H54 (cell line): ENCODE measurements around the gene FBN1.

ENCODE experiments used
- DNase-seq: peaks from one replicate; pipeline ENCODE4 v3.0.0; 2011; ENCODE audit warnings: low spot score, mixed read lengths; ENCODE audit not compliant: insufficient read length
- FAIRE-seq: peaks from 3 replicates; lab custom pipeline; 2011; peaks lifted over from hg19 to GRCh38; lab: Jason Lieb, UNC
- POLR2A ChIP-seq: IDR thresholded peaks from 2 replicates; pipeline ENCODE4 v1.6.1; 2011; ENCODE audit warnings: low read depth, mild to moderate bottlenecking, low read length

Gene FBN1

DNA sequence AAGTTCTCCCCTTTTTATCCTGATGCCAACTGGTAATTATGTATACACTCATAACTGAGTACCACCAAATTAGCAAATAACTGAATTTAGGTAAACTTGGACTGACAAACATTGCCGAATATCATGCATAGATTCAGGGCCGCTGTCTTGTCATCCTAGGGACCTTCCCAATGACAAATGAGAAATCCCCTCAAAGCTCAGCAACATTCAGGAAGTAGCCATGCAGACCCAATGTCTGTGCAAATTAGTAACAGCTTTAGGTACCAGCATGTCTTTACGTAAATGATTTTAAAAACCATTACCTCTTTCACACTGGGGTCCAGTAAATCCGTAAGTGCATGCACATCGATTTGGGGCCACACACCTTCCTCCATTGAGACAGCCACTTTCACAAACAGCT lies 49.5 kb downstream of the FBN1 start:
- no peak for DNase-seq
- no peak for FAIRE-seq
- no peak for TF ChIP-seq POLR2A

DNA sequence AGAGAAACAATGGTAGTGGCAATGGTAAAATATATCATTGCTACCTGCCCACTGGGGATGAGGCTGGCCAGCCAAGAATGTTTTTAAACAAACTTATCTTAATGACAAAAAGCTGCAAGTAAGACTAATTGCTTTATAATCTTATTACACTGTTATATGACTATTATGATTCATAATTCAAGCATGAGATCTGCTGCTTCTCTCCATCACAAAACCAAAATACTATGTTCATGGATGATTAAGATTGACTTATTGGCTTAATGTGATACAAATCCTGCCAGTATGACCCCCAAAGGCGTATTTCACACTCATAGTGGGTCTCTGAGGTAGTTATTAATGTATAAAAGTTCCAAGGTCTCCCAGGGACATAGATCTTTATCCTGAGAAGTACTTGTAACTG lies 52.6 kb downstream of the FBN1 start:
- DNase-seq (no peak), FAIRE-seq (no peak)
- TF ChIP-seq POLR2A: no peak

DNA sequence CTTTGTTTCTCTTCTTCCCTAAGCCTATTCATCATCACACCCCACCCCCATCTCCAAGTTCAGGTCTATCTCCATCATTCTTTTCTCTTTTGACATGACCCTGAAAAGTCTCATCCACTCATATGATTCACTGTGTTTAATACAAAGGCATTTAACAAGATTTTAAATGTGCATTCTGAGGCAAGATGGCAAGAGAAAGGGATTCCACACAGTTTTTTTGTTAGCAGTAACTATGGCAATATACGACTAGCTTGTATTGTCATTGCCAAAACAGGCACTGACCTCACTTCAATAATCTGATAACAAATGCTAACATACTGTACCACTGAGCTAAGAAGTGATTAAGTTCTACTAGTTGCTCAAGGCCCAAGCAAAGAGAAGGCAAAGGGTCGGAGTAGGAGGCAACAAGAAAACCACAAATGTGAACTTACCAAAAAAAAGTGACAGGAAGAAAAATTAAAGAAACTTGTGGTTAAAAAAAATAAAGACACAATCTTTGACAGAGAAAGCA lies 53.2 kb downstream of the FBN1 start:
- no peak for TF ChIP-seq POLR2A
- no peak for FAIRE-seq
- no peak for DNase-seq

DNA sequence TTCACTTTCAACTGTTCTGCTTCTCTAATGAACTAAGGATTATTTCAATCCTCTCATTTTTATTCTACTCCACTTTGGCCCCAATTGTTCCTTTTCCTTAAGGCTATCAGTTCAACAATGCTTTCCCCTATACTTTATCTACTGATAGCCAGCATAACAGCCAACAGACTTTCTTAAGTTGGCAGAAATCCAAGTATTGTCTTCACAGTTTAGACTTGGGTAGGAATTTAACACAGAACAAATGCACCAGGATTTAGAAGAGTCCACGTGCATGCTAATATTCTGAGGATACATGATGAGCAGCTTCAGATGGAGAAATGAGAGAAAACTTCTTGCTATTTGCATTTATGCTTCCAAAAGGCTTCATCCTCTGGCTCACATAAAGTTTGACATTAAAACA lies 54.8 kb downstream of the FBN1 start:
- FAIRE-seq (no peak), DNase-seq (no peak)
- no peak for TF ChIP-seq POLR2A

DNA sequence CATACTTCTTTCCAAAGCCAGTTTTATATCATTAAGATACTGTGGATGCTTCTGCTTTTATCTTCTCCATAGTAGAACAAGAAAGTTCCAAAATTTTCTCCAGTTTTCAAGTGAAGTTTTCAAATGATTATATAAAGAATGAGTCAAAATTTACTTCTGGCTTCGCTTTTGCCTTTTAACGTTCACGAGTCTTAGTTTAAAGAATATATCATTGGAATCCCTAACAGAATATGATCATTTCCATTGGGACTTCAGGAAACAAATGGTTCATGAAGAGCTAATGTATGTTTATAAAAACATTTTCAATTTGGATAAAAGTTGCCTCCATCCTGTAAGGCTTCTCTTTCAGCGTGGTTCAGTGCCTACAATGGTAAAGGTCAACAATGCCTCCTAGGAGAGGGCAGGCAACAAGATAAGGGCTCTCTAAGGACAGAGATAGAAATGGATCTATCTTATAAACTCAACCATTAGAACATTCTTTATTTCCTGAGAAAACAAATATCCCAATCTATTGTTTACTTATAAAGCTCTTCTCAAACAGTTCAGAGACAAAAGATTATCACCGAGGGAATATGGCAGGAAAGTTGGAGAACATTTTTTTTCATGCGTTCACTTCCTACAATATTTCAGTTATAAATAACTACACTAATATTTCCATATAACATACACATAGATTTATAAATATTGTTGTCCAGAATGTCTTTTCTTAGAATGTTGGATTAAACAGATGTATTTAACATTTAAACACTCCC lies 60.5 kb downstream of the FBN1 start:
- DNase-seq (no peak), FAIRE-seq (no peak)

DNA sequence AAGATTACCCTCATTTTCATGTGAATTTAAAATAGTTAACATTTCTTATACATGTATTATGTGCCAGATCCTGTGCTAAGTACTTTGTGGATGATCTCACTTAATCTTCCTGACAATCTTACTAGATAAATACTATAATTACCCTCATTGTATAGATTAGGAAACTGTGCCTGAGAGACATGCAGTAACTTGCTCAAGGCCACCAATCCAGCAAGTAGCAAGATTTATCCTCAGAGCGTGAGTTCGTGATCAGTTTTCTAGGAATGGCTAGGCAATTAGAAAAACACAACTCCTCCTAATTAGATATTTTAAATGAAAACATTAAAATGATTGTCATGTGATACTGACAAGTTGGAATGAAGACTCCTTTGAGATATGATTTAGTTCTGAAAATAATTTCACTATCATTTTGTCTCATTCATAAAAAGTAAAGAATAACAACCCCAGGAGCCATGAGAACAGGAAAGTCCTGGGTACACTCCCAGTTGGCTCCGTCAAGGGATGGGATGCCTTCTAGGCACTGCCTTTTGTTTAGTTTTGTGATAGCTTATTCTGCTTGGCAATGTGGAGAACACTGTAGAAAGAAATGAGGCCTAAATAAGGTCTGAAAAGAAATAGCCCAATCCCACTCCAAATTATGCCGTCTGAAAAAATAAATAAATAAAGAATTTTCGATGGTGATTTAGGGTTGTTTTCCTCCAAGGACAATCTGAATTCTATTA lies 61.3 kb downstream of the FBN1 start:
- DNase-seq (no peak), FAIRE-seq (no peak)
- no peak for TF ChIP-seq POLR2A

More for the DNA sequence above, 60.5 kb downstream of the FBN1 start:
- no peak for TF ChIP-seq POLR2A

DNA sequence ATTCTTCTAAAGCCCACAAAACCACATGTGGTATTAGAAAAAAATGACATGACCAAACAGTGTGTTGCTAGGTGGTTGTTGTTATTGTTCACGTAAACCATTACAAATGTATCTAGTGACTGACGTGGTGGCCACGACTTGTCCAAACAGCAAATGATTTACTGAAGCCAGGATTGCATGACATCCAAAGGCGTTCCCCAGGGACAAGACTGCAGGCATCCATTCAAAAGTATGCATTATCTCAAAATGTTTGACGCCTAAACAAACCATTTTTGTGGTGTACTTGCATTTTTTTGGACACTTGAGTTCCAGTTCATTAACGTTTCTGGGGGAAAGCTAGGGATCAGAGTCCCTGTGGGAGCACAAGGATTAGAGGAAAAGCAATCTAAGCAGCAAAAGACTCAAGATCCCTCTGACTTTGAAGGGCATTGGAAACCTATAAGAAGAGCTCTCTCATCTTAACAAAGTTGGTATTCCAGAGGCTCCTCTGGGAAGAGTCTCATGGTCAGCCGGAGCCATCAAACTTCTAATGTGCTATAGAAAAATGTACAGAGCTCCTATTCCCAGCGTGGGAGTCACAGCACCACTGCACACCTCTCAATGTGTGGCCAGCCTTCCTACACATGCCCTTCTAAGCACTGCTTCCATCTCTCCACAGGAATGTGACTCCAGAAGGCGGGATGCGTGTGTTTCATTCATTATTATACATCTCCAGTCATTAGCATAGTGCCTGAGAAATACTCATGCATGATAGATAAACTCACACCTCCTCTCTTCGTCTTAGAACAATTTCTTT lies 62.9 kb downstream of the FBN1 start:
- no peak for DNase-seq
- no peak for FAIRE-seq
- no peak for TF ChIP-seq POLR2A

DNA sequence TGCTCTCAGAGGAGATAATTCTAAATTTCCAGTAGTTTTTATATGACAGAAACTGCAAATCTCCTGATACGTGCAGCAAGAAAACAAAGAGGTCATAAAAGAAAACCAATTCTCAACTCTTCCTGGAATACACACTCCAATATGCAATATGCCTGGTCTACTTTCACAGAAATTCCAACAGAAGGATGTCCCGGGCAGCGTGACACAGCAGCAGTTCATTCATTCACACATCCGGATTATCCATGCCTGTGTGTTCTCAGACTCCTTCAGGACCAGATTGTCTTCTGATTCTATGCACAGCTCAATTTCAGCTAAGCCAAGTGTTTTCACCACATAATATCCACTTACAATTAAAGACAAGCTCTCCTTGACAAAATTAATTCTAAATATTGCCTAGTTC lies 64.3 kb downstream of the FBN1 start:
- DNase-seq: no peak
- no peak for FAIRE-seq
- TF ChIP-seq POLR2A: no peak

DNA sequence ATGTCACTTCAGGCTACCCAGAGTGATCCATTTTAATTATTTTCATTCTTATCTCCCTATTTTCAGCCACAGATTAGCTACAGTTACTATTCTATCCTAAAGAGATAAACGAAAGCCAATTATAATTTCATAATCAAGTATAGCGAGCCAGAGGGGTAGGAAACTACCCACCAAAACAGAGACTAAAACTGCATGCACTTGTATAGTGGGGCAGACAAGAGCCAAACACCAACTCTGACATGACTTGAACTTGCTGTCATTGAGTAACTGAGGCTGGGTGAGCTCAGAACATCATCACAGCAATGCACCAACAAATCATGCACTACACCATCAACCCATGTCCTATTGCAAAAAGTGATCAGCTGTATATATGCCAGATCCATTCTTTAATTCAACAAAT lies 64.8 kb downstream of the FBN1 start:
- FAIRE-seq: no peak
- no peak for DNase-seq
- no peak for TF ChIP-seq POLR2A

DNA sequence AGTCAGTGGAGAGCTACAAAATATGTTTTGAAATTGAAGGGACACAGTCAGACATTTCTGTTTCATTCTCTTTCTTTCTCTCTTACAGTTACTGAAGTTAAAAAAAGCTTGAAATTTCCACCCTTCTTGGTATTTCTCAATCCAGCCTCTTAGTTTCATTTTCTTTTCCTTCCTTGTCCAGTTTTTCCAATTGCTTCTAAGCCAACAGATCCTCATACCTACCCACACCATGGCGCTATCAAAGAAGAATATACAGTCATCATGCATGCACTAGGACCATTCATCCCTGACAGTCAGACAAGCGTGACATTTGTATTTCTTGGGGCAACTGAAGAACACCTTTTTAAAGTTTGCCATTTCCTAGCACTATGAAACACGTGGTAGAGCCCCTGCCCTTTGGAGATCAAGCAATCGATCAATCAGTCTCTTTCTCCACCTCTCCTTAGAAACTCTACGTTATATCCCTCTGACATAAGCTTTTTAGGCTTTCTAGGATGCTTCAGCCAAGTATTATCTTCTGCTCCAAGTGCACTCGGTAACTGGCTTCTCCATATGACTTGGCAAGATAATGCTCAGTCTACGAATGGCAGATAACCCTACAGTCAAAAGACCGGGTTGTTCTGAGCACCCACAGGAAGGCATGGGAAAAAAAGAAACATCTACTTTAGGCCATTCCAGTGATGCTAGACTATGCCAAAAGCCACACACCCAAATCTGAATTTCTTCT lies 65.4 kb downstream of the FBN1 start:
- FAIRE-seq (no peak), DNase-seq (no peak)
- TF ChIP-seq POLR2A: no peak

DNA sequence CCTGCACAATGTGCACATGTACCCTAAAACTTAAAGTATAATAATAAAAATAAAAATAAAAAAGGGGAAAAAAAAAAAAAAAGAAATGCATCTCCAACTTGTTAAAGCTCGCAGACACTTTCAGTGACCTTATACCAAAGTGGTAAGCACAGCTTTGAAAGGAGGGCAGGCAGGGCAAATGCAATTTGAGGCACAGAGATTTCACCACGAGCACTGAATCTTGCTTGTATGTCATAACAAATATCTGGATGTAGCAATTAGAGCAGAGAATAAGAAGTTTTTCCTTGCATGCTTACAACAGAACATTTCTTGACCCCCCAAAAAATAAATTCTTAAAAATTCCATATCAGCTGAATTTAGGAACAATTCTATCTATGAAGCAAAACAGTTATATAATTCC lies 66.5 kb downstream of the FBN1 start:
- FAIRE-seq: no peak
- no peak for TF ChIP-seq POLR2A
- DNase-seq: no peak

DNA sequence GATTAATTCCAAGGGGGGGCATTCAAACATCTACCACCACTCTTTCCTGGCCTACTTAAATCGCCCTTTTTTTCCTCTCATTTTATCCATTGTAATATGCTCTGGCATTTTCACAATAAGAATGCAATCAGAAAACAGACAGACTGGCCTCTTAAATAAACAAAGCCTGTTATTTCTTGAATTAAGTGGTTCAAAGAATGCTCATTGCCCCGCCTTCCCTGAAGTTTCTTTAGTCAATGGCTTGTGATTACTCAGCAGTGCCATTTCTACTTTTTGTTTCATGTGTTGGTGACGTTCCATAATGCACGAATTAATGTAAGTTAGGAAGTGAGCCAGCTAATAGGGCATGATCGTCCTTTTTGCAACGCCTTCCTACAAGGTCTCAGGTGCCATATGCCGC lies 68.0 kb downstream of the FBN1 start:
- FAIRE-seq (no peak), DNase-seq (no peak)
- no peak for TF ChIP-seq POLR2A

DNA sequence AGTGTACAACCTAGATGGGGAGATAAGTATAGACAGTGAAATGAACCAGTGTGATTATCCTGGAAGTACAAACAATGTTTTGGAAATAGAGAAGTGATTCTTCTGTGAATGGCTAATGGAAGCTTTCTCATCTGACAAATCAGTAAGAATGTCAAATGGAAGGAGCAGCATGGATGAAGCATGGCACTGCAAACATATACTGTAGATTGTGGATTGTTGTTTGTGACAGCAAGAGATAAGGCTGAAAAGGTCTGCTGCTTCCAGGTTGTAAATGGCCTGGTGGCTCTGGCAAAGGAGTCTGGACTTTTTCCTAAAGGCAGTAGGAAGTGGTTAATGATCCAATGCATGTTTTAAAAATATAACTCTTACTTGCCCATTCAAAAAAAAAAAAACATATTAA lies 71.3 kb downstream of the FBN1 start:
- FAIRE-seq (no peak), DNase-seq (no peak)

More for the DNA sequence above, 71.3 kb downstream of the FBN1 start:
- no peak for TF ChIP-seq POLR2A
